Fibroblast of villous mesenchyme (primary cell): ENCODE results near the gene TBC1D21. TPM values are rescaled to one million over a fixed set of nuclear protein-coding genes. Genes with fewer than 3 reads are reported as not detected.

Source experiments
- DNase-seq: peaks from one replicate; pipeline ENCODE4 v3.0.0-alpha.2; 2010; ENCODE audit warnings: low read depth
- H3K4me3 ChIP-seq: 2 replicates; pipeline ENCODE4 v1.5.1; 2011; ENCODE audit warnings: low read depth, mild to moderate bottlenecking, low read length
- total RNA-seq: library from RNA; depleted of rRNA; stranded (reverse); fragments of >200 nt; gene quantifications from 2 replicates; pipeline ENCODE4 v1.2.3, GENCODE V29; 2012
- TF ChIP-seq, protein P1 (sequence below): IDR thresholded peaks from 2 replicates; pipeline ENCODE4 v1.5.1; 2012; ENCODE audit warnings: low read depth, mild to moderate bottlenecking, low read length; ENCODE audit not compliant: insufficient read depth

TBC1D21 gene, protein sequence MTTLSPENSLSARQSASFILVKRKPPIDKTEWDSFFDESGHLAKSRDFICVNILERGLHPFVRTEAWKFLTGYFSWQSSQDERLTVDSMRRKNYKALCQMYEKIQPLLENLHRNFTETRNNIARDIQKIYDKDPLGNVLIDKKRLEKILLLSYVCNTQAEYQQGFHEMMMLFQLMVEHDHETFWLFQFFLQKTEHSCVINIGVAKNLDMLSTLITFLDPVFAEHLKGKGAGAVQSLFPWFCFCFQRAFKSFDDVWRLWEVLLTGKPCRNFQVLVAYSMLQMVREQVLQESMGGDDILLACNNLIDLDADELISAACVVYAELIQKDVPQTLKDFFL
- not detected in 2 replicates for total RNA-seq

DNA sequence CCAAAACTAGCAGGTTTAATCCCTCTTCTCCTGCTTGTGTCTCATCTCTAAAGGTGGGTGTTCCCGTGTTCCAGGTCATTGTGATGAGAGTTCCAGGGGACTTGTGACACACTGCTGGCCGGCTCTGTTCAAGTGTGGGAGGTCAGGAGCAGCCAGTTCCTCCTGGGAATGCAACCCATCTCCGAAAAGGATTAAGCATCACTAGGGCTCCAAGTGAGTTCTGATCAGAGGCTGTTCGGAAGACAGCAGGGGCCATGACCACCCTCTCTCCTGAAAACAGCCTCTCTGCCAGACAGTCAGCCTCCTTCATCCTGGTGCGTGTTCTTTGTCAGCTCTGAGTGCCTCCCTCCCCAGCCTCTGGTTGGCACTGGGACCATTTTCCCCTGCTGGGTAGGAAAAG, at the start of gene TBC1D21:
TSS of gene TBC1D21 (plus strand) at position 109 of the 400 bp plus-strand sequence. CDS start at position 255, 146 bp downstream.
- no peak for DNase-seq
- no peak within 1 kb of the TSS for H3K4me3 ChIP-seq
- TF ChIP-seq, protein P1, sequence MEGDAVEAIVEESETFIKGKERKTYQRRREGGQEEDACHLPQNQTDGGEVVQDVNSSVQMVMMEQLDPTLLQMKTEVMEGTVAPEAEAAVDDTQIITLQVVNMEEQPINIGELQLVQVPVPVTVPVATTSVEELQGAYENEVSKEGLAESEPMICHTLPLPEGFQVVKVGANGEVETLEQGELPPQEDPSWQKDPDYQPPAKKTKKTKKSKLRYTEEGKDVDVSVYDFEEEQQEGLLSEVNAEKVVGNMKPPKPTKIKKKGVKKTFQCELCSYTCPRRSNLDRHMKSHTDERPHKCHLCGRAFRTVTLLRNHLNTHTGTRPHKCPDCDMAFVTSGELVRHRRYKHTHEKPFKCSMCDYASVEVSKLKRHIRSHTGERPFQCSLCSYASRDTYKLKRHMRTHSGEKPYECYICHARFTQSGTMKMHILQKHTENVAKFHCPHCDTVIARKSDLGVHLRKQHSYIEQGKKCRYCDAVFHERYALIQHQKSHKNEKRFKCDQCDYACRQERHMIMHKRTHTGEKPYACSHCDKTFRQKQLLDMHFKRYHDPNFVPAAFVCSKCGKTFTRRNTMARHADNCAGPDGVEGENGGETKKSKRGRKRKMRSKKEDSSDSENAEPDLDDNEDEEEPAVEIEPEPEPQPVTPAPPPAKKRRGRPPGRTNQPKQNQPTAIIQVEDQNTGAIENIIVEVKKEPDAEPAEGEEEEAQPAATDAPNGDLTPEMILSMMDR = no peak

DNA sequence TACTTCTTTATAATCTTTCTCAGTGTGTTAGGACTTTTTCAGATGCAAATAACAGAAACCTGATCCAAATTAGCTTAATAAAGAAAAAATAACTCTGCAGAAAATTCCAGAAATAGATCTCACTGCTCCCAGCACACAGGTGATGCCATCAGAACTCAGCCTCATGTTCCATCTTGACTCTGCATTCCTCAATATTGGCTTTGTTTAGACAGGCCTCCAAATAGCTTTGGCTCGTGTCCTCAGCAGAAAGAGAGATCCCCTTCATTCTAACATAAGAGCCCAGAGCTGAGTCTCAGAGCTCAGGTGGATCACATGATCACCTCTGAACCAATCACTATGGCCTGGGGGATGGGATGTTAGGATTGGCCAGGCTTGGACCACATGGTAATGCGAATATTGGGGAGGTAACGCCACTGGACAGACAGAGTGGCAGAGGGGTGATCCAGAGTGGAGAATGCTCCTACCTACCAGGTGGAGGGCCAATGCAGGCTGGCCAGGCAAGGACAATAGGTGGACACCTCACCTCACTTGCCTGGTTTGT, 46.6 kb upstream of the TBC1D21 start:
- no peak for DNase-seq
- H3K4me3 ChIP-seq = no peak overlapping the region
- TF ChIP-seq, protein P1 = no peak

DNA sequence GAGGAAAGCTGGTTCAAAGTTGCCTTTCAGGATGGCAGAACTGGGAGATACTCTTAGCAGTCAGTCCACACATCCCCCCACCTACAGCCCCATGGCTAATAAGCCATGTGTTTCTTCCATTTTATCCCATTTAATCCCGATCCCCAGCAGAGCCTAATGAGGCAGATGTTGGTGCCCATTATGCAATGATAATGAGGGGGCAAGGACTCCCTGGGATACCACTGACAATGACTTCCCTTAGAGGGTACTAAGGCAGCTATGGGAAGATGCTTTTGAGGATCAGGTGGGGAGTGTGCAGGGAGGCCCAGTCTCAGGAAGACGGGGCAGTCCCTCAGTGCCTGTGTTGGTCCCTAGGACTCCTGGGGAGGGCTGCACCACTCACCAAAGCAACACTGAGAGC, 43.8 kb upstream of the TBC1D21 start:
- H3K4me3 ChIP-seq = no peak overlapping the region
- TF ChIP-seq, protein P1 = no peak
- DNase-seq = no peak

DNA sequence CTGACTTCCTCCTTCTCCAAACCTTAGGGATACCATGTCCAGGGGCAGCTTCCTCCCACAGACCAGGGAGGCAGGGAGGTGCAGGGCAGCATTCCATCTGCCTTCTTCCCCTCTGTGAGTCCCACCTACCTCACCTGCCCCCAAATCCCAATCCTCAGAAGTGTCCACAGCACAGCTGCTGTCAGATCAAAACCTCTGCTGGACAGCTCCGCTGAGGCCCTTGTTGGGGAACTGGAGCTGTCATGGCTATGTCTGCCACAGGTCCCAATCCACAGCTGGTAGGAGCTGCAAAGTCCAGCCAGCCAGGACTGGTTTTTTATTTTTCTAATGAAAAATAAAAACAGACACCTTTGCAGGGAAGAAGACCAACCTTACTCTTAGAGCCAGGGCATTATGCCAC, 40.7 kb upstream of the TBC1D21 start:
- H3K4me3 ChIP-seq = no peak overlapping the region
- no peak for DNase-seq
- TF ChIP-seq, protein P1 = no peak

DNA sequence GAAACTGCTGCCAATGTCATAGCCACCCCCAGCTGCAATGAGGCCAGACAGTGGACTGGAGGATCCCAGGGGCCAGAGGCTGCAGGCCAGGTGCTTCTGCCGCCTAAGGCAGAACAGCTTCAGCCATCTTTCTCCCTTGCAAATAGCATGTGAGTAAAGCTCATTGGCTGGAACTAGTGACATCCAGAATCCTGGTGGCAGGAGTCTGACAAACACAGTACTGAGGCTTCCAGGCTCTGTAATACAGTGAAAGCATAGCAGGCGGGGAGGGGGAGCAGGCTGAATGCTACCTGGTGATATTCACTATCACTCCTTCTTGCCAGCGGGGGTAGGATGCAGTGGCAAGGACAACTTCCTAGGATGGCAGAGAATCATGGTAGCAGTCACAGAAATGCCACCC, 36.5 kb upstream of the TBC1D21 start:
- no peak for DNase-seq
- TF ChIP-seq, protein P1 = no peak
- H3K4me3 ChIP-seq = no peak overlapping the region

DNA sequence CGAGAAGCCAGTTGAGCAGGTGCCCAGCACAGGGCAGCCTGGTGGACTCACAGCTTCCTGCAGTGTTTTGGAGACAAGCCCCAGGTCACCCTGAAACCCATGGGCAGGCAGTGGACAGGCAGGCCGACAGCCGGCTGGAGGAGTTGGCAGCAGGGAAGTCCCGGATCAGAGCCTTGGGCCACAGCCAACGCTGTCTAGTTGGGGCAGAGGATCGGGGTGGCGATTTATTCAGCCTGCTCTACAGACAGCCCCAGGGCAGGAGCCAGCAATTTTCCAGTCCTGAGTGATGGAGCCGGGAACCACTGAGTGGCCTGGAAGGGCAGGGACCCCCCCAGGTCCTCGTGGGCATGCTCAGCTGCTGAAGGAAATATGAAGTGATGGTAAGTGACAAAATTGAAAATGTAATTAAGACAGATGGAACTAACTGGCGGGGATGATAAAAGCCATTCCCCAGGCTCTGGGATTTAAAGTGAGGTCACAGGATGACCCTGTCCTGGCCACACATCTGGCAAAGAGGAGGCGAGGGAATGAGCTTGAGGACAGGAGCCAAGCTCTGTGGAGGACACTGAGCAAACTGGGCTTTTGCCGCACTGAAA, 34.4 kb upstream of the TBC1D21 start:
- TF ChIP-seq, protein P1 = no peak
- DNase-seq = no peak
- H3K4me3 ChIP-seq = no peak overlapping the region
